ENCODE data around the gene BBIP1.

DNA sequence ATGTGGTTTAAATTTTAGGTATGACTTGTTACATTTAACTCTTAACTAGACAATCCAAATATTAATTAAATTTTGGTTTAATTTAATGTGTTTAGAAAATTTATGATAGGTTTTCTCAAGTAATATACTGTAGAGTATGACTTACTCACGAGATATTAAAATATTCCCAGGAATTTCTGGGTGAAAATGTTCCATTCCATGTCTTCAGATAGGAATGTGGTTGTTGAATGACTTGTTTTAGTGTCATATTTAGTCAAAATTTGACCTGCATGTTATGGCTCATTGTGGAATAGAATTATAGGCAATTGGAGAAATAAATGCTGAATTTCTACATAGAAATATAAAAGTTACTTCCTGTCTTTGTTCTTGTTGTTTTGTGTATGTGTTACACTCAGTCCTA lies 47.2 kb upstream of the BBIP1 start:
- TF ChIP-seq EZH2 (IDR thresholded peaks at IDR 0.05; ENCODE audit: borderline replicate concordance, low read length): no peak
- TF ChIP-seq, protein P1, sequence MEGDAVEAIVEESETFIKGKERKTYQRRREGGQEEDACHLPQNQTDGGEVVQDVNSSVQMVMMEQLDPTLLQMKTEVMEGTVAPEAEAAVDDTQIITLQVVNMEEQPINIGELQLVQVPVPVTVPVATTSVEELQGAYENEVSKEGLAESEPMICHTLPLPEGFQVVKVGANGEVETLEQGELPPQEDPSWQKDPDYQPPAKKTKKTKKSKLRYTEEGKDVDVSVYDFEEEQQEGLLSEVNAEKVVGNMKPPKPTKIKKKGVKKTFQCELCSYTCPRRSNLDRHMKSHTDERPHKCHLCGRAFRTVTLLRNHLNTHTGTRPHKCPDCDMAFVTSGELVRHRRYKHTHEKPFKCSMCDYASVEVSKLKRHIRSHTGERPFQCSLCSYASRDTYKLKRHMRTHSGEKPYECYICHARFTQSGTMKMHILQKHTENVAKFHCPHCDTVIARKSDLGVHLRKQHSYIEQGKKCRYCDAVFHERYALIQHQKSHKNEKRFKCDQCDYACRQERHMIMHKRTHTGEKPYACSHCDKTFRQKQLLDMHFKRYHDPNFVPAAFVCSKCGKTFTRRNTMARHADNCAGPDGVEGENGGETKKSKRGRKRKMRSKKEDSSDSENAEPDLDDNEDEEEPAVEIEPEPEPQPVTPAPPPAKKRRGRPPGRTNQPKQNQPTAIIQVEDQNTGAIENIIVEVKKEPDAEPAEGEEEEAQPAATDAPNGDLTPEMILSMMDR (IDR thresholded peaks at IDR 0.05; ENCODE audit: low read length): no peak

Measured in OCI-LY1 (cell line).